HepG2 (cell line): ENCODE measurements around the gene DNAJC21. TPM values are rescaled to one million over a fixed set of nuclear protein-coding genes. Genes with fewer than 3 reads are reported as not detected.

Experiments used
- ATAC-seq: fragments of 200-7000 bp; cut with Tn5 transposase; 3 replicates; pipeline ENCODE4 v1.9.1; 2020; ENCODE audit warnings: mild to moderate bottlenecking, moderate library complexity
- BruUV-seq: library from RNA; stranded (reverse); fragments of 400-500 nt; replicated peaks from 2 replicates; lab custom pipeline; 2021; lab: Mats Ljungman, UMichigan
- CTCF ChIA-PET: fragments of 300-600 bp; formaldehyde crosslinking; extraction: SDS; loops from one replicate; lab custom pipeline; 2021; ENCODE audit warnings: low total read pairs, inconsistent platforms, low intra/inter-chr PET ratio; lab: Yijun Ruan, JAX
- POLR2A ChIA-PET: fragments of 350-600 bp; sonication (Branson Sonifier 250); formaldehyde crosslinking; loops from one replicate; lab custom pipeline; 2020; ENCODE audit warnings: antibody characterized with exemption, inconsistent platforms; lab: Yijun Ruan, JAX
- DNase-seq: peaks from one replicate; pipeline ENCODE4 v3.0.0-alpha.2; 2015; ENCODE audit warnings: low spot score
- FAIRE-seq: peaks from 3 replicates; lab custom pipeline; 2011; peaks lifted over from hg19 to GRCh38; lab: Jason Lieb, UNC
- H2AFZ ChIP-seq: one replicate; pipeline ENCODE4 v1.6.1; 2011; ENCODE audit warnings: low read length, inconsistent platforms
- H3K27ac ChIP-seq: fragments of 300-600 bp; 3 replicates; pipeline ENCODE4 v1.8.0; 2011; ENCODE audit warnings: mixed run types, mild to moderate bottlenecking, mixed read lengths, low read length, inconsistent platforms; ENCODE audit not compliant: insufficient read depth; ENCODE audit errors: extremely low read length
- H3K27me3 ChIP-seq, 2 experiments: fragments of 200-600 bp in 1 of 2; 2 replicates in 1 of 2; 3 replicates in 1 of 2; pipeline versions ENCODE4 v1.6.0 to v1.8.0; 2011; ENCODE audit warnings: low read length in 2 of 2, mild to moderate bottlenecking in 2 of 2, moderate library complexity in 2 of 2, inconsistent platforms in 1 of 2; ENCODE audit not compliant: insufficient read depth in 2 of 2, control insufficient read depth in 1 of 2
- H3K36me3 ChIP-seq, 2 experiments: fragments of 200-600 bp in 1 of 2; replicated peaks in 1 of 2; 2 replicates in 1 of 2; 3 replicates in 1 of 2; pipeline versions ENCODE4 v1.5.1 to v1.8.0; 2011; ENCODE audit warnings: low read length in 2 of 2, inconsistent platforms in 1 of 2; ENCODE audit not compliant: insufficient read depth in 2 of 2, control insufficient read depth in 1 of 2
- H3K4me1 ChIP-seq: 2 replicates; pipeline ENCODE4 v1.5.1; 2012; ENCODE audit warnings: low read length, inconsistent platforms; ENCODE audit not compliant: insufficient read depth
- H3K4me2 ChIP-seq: 2 replicates; pipeline ENCODE4 v1.6.0; 2011; ENCODE audit warnings: low read depth, low read length, inconsistent platforms
- H3K4me3 ChIP-seq, 3 experiments: fragments of 200-600 bp in 1 of 3; sonication (generic), shearing (Covaris generic) in 1 of 3; replicated peaks in 1 of 3; 2 replicates each; pipeline ENCODE4 v1.5.1; 2011 to 2016; ENCODE audit warnings: low read length in 3 of 3, inconsistent platforms in 2 of 3, low read depth in 2 of 3, mild to moderate bottlenecking in 2 of 3, control low read depth in 1 of 3, mixed read lengths in 1 of 3; ENCODE audit not compliant: insufficient read depth in 1 of 3
- H3K79me2 ChIP-seq: one replicate; pipeline ENCODE4 v1.6.1; 2011; ENCODE audit warnings: low read length, inconsistent platforms; ENCODE audit not compliant: insufficient read depth
- H3K9ac ChIP-seq: 2 replicates; pipeline ENCODE4 v1.6.0; 2011; ENCODE audit warnings: mild to moderate bottlenecking, low read depth, low read length, inconsistent platforms; ENCODE audit not compliant: insufficient read depth
- H3K9me3 ChIP-seq: 2 replicates; pipeline ENCODE4 v1.5.1; 2012; ENCODE audit warnings: mild to moderate bottlenecking, low read length
- H4K20me1 ChIP-seq: 2 replicates; pipeline ENCODE4 v1.6.0; 2011; ENCODE audit warnings: inconsistent platforms, mild to moderate bottlenecking, low read length, moderate library complexity; ENCODE audit not compliant: insufficient read depth
- BATF2 ChIP-seq: sonication (generic); formaldehyde crosslinking; IDR thresholded peaks from 2 replicates; pipeline ENCODE4 v1.8.0; 2022; ENCODE audit warnings: mild to moderate bottlenecking, missing genetic modification reagents, moderate library complexity
- TFAP4 ChIP-seq: sonication (generic); IDR thresholded peaks from 2 replicates; pipeline ENCODE4 v1.6.1; 2016; ENCODE audit warnings: low read depth, borderline replicate concordance
- THYN1 ChIP-seq: sonication (generic); formaldehyde crosslinking; IDR thresholded peaks from 2 replicates; pipeline ENCODE4 v1.8.1; 2023; ENCODE audit warnings: low read depth, mild to moderate bottlenecking, moderate library complexity, missing genetic modification reagents, borderline replicate concordance
- TMF1 ChIP-seq: sonication (generic); formaldehyde crosslinking; IDR thresholded peaks from 2 replicates; pipeline ENCODE4 v1.8.1; 2022; ENCODE audit warnings: low read depth, missing genetic modification reagents
- ZNF274 ChIP-seq: sonication (generic); formaldehyde crosslinking; IDR thresholded peaks from 2 replicates; pipeline ENCODE4 v1.5.1; 2020; ENCODE audit warnings: mild to moderate bottlenecking, missing genetic modification reagents
- ZNF326 ChIP-seq: sonication (generic); formaldehyde crosslinking; IDR thresholded peaks from 2 replicates; pipeline ENCODE4 v1.4.0; 2020; ENCODE audit warnings: missing genetic modification reagents, borderline replicate concordance
- ZNF431 ChIP-seq: sonication (generic); formaldehyde crosslinking; IDR thresholded peaks from 2 replicates; pipeline ENCODE4 v1.9.0; 2022; ENCODE audit warnings: missing genetic modification reagents, low read depth, mild to moderate bottlenecking, borderline replicate concordance
- ZNF567 ChIP-seq: sonication (generic); formaldehyde crosslinking; IDR thresholded peaks from 2 replicates; pipeline ENCODE4 v1.8.1; 2023; ENCODE audit warnings: mild to moderate bottlenecking, missing genetic modification reagents, borderline replicate concordance
- in situ Hi-C: cut with HindIII; loops from 2 replicates; pipeline ENCODE4 v1.10.0; 2017; ENCODE audit warnings: low pct_unique_long_range_greater_than_20kb; ENCODE audit not compliant: extremely low pct_ligation_motif_present
- intact Hi-C: fragments of 100-400 bp; cut with micrococcal nuclease; formaldehyde crosslinking; loops from one replicate; pipeline ENCODE4 v1.10.0; 2022; ENCODE audit not compliant: unreplicated experiment
- polyA plus RNA-seq, 8 experiments: library from polyadenylated mRNA; depleted of rRNA in 3 of 8; stranded (reverse) in 7 of 8; unstranded in 1 of 8; fragments of >200 nt; fragmentation: Illumina TruSeq in 4 of 8; extraction: Trizol in 4 of 8; gene quantifications; 2 replicates each; pipeline versions ENCODE4 v1.2.1 to v1.2.3, GENCODE V29; 2011 to 2016; ENCODE audit warnings: low read depth in 4 of 8, missing spikeins in 1 of 8, mixed read lengths in 1 of 8; ENCODE audit not compliant: insufficient read depth in 1 of 8
- total RNA-seq, 5 experiments: library from RNA; depleted of rRNA; stranded (reverse); fragments of >200 nt; fragmentation: Illumina TruSeq; extraction: Trizol; gene quantifications; 2 replicates each; pipeline ENCODE4 v1.2.3, GENCODE V29; 2016; ENCODE audit warnings: low read depth in 1 of 5

The DNAJC21 gene
- total and polyA plus RNA-seq, 2 of the 13 experiments (the other 11 are each of a cell fraction or from before 2014, with no cell fraction given), result 10.9 to 41.6 TPM

- Histone ChIP-seq H3K27ac (no peak overlapping the region), H3K36me3 (peaks cover 10 to 63% of the 10 kb centered on the region in 2 experiments), H2AFZ (no peak overlapping the region), H4K20me1 (no peaks in the 10 kb centered on the region), H3K4me1 (0 out of 2 replicates have a peak, but pooled peaks cover 7% of the 10 kb centered on the region), H3K9ac (no peak overlapping the region), H3K4me2 (no peak overlapping the region), H3K79me2 (peaks cover 4% of the 10 kb centered on the region), H3K27me3 (no peaks in the 10 kb centered on the region), H3K9me3 (no peaks in the 10 kb centered on the region), H3K4me3 (no peak overlapping the region)
- TF ChIP-seq TMF1 (CRISPR knock-in tag), result no peak
- TF ChIP-seq ZNF274 (CRISPR knock-in tag), result no peak
- TF ChIP-seq THYN1 (CRISPR knock-in tag), result no peak
- no peak for TF ChIP-seq ZNF567 (CRISPR knock-in tag)
- TF ChIP-seq BATF2 (CRISPR knock-in tag), result no peak
- no peak for TF ChIP-seq ZNF431
- no peak for TF ChIP-seq TFAP4
- no peak for TF ChIP-seq ZNF326 (CRISPR knock-in tag)
- ATAC-seq, result no peak
- no peak for FAIRE-seq
- BruUV-seq, result no TSS peak
- intact Hi-C loops (no loop called here), in situ Hi-C loops (no loop called here)
- no peak for DNase-seq
- ChIA-PET CTCF (no interaction called here), POLR2A (interaction anchor here (1.3 kb wide), 1 partner anchor 9 kb away, joined by 6 read pairs; the partner anchor contains the start of genes BRIX1 and RAD1)
Observed at GRCh38 chr5:34924462-34924765, 4.9 kb upstream of the DNAJC21 start.
